ENCODE data around the gene CA7. TPM values are rescaled to one million over a fixed set of nuclear protein-coding genes. Genes with fewer than 3 reads are reported as not detected.

The CA7 gene
- total and polyA plus RNA-seq, 4 donors: not detected

GRCh38 chr16:66874079-66874775, 30.0 kb downstream of the CA7 start:
- no peak overlapping the region for H3K9ac ChIP-seq (ENCODE audit: low read depth in 1 of 2, low read length in 2 of 2)
- no peak for DNase-seq (ENCODE audit: low spot score)
- H3K36me3 ChIP-seq (ENCODE audit: control insufficient read depth in 4 of 4, insufficient read depth in 3 of 4, low read depth in 1 of 4, low read length in 3 of 4): no peaks in the 10 kb centered on the region
- H3K4me1 ChIP-seq (ENCODE audit: control insufficient read depth in 4 of 4, insufficient read depth in 4 of 4, low read length in 3 of 4): peaks cover 0 to 12% (median 10%) of the 10 kb centered on the region in 4 donors
- no peaks in the 10 kb centered on the region for H3K9me3 ChIP-seq (ENCODE audit: control insufficient read depth in 4 of 4, low read length in 3 of 4)
- 89% methylated on average over 1 of the region's 1 CpG for WGBS
- TF ChIP-seq EGR1 (IDR thresholded peaks at IDR 0.05; ENCODE audit: low read depth in 2 of 2) (no peak), GABPA (IDR thresholded peaks at IDR 0.05 in 1 of 2, conservative IDR thresholded peaks at IDR 0.05 in 1 of 2) (no peak), FOXA2 (IDR thresholded peaks at IDR 0.05) (no peak), HNF4G (IDR thresholded peaks at IDR 0.05) (no peak), JUND (IDR thresholded peaks at IDR 0.05) (no peak), NR2F2 (IDR thresholded peaks at IDR 0.05) (no peak), HNF4A (conservative IDR thresholded peaks at IDR 0.05) (no peak), REST (IDR thresholded peaks at IDR 0.05) (no peak), RAD21 (IDR thresholded peaks at IDR 0.05) (no peak), YY1 (IDR thresholded peaks at IDR 0.05) (no peak), TAF1 (conservative IDR thresholded peaks at IDR 0.05) (no peak), MAX (IDR thresholded peaks at IDR 0.05) (no peak), SP1 (IDR thresholded peaks at IDR 0.05) (no peak), ZBTB33 (IDR thresholded peaks at IDR 0.05) (no peak), CTCF (IDR thresholded peaks at IDR 0.05; ENCODE audit: low read depth, low read length, missing input control) (no peak), FOXA1 (IDR thresholded peaks at IDR 0.05) (no peak), RXRA (IDR thresholded peaks at IDR 0.05) (no peak), ATF3 (IDR thresholded peaks at IDR 0.05) (no peak)
- H3K27me3 ChIP-seq (ENCODE audit: control insufficient read depth in 4 of 4, insufficient read depth in 4 of 4, low read length in 3 of 4): no peaks in the 10 kb centered on the region
- no peak overlapping the region for H3K27ac ChIP-seq (ENCODE audit: low read depth in 1 of 2, low read length in 2 of 2)
- no peak overlapping the region for H3K4me3 ChIP-seq (ENCODE audit: low read depth in 1 of 3, low read length in 3 of 3)
